ENCODE measurements around the gene PRMT3.
"Not testable (repeated sequence)": the region's sequence is repeated elsewhere in the genome, so short reads cannot be mapped to it uniquely, and the experiment has no call there.

The PRMT3 gene

DNA sequence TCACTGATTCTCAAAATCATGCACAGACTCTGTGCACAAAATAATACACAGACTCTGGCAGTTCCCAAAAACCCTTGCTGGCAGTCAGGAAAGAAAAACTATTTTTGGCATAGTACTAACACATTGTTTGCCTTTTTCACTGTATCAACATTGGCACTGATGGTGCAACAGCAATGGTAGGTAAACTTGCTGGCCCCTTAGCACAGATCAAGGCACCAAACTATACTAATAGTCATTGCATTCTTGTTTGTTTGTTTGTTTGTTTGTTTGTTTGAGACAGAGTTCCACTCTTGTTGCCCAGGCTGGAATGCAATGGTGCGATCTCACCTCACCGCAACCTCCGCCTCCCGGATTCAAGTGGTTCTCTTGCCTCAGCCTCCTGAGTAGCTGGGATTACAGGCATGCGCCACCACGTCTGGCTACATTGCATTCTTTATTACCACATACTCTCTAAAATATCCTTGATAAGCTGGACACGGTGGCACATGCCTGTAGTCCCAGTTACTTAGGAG, 130.9 kb downstream of the PRMT3 start:
- DNase-seq = no peak

DNA sequence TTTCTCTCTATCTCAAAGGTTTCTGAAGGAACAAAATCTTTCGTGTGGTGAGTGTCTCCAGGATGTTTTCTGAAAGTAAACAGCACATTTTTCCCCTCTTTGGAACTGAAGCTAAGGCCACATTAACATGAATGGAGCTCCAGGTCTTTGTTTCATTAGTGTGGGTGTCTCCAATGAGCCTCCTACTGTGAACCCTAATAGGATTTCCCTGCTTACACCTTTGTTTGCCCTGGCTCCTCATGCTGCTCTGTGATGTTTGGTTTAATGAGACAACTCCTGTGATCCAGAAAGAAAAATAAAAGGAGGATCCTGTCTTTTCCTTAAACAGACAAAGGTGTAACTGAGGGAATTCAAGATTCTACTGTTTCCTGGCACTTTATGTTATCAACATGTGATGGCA, 135.0 kb downstream of the PRMT3 start:
- DNase-seq = no peak

DNA sequence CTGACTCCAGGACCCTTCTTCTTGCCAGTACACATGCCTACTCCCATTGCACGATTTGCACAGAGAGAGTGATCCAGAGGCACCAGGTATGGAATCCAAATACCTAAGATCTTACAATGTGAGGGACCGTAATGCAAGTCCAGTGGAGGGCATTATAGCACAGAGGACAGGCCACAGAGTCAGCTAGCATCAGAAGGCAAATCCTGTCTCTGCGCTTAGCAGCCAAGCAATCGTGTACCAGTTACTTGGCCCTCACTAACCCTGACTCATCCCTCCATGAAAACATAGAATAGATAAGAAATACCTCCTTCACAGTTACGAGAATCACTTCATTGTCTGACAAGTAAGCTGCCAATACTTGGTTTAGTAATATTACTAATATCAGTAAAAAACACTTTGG, 142.2 kb downstream of the PRMT3 start:
- DNase-seq = no peak

DNA sequence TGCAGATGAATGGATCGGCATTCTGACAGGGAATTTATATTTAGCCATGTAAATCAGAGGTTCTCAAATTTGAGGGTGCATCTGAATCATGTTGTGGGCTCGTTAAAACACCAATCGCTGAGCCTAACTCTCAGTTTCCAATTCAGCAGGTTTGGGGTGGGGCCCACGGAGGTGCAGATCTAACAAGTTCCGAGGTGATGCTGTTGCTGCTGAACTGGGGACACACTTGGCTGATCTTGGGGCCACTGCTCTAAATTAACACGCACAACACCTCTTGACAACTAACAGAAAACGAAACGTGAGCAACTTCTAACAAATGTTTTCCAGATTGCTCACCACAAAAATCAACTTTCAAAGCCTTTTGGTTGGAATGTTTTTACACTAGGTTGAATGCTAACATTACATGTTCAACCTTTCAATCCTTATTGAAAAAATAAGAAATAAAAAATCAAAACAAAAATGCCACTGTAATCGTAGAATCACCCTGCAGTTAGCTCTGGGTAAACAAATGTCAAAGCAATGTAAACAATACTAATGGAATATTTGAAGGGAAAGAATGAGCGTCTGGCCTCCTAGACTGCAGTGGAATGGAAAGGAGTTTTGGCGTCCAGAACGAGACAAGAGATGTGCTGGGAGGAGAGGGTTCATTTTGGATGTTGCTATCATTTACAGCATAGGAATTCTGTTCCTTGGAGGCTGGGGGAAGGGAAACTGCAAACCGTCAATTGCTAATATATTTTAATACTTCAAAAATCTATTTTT, 143.6 kb downstream of the PRMT3 start:
- DNase-seq = no peak

DNA sequence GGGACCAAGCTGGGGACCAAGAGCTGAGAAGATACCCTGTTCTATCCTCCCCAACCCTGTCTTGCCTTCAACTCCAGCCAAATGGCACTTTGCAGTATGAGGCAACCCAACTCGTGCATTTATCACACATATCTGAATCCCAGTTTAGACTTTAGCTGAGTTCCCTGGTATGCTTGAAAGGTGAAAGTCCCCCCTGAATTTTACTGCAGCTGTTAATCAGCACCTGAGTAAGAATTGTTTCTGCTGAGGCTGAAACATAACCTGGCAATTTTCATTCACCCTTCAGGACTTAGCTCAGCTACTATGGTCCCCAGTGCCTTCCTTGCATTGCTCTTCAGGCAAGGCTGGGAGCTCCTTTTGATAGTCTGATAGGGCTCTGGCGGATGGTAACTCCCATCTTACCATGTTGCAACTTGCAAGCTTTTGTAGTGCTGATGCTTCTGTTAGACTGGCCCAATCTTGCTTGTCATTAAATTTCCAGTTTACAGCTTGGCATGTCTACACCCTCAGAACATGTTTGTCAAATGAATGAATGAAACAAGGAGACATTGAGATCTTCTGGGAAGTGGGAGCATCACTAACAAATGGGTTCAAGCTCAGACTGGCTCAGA, 147.9 kb downstream of the PRMT3 start:
- no peak for DNase-seq

DNA sequence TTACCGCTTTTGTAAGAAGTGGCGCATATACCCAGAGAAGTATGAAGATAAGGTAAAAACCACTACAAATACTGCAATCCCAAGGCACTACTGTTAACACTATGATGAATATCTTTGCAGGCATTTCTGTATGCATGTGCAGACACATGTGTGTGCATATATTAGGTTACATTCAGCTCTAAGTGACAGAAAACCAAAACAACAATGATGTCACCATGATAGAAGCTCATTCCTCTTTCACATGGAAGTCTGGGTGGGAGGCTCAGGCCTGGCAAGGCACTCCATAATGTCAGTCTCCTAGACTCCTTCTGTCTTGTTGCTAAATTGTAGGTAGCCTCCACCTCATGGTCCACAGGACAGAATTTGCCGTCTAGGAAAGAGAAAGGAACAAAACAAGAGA, 148.8 kb downstream of the PRMT3 start:
- no peak for DNase-seq

DNA sequence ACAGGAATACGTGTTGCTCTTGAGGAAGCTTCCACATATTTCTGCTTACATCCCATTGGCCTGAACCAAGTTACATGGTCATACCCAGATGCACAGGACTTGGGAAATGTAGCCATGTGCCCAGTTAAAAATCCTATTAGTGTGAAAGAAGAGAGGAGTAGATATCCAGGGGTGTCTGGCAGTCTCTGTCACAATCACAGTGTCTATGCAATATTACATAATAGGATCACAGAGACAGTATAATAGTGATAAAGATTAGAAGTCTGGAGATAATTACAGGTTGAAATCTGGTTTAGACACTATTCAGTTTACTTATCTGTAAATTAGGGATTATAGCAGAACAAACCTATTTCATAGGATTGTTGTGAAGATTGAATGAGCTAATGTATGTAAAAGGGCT, 149.3 kb downstream of the PRMT3 start:
- no peak for DNase-seq

DNA sequence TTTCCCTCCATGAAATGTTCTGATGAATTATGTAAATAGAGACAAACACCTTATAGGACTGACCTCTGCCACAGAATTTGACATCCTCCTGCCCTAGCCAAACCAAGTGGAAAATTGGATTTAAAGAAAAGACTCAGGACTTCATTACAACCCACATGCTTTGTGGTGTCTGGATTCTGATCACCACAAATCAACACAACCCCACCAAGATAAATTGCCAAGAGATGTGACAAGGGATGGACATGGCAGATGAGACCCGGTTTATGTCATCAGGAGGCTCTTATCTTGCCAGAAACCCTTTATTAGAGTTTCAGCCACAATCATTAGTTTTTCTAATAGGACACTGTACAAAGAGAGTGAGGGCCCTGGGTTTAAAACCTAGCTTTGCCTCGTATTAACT, 154.0 kb downstream of the PRMT3 start:
- no peak for DNase-seq

DNA sequence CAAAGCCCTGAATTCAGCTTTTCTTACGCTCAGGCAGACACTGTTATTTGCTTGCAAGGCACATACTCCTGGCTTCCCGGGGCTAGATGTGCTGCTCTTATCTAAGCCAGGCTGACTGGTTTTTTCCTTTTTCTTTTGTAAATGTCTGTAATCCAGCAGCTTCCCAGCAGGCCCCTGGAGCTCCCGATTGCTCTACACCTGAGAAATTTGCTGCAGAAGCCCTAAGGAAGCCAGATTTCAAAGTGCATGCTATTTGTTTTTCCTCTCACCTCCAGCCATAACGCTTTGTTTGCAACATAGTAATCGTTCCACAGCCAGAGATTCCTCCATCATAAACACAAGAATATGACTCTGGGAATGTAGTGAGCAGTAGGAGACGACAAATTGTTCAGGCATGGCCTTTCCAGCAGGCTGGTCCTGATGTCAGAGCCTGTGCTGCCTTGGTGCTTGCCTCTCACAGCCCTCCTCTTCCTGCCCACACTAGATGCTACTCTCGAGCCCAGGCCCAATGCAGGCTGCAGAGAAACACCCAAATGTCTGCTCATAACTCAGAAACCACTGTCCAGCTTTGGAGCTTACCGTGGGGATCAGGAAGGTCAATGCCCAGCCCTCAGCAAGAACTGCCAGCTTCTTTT, 157.2 kb downstream of the PRMT3 start:
- no peak for DNase-seq

DNA sequence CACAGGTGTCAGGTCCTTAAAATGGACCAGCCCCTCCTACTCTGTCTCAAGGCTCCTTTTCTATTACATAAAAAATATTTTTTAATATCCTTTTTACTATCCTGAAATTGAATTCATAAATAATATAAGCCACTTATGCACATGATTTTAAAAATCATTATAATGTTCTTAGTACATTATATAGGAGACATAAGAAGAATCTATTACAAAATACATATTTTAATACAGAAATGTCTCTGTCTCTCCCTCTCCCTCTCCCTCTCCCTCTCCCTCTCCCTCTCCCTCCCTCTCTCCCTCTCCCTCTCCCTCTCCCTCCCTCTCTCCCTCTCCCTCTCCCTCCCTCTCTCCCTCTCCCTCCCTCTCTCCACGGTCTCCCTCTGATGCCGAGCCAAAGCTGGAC, 159.9 kb downstream of the PRMT3 start:
- no peak for DNase-seq

DNA sequence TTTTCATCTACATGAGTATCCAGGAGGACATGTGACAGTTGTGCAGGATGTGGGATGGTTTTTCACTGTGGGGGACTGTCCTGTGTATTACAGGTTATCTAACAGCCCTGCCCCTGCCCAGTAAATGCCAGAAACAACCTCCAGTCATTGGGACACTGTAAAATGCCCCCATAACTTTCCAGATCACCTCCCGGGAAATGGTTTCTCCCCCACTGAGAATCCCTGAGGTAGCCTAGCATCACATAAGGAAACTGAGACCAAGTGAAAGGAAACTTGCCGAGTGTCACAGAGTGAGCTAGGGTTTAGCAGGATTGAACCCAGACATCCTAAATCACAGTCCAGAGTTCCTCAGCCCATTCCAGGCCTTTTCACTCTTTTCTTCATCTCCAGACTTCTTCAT, 163.6 kb downstream of the PRMT3 start:
- no peak for DNase-seq

DNA sequence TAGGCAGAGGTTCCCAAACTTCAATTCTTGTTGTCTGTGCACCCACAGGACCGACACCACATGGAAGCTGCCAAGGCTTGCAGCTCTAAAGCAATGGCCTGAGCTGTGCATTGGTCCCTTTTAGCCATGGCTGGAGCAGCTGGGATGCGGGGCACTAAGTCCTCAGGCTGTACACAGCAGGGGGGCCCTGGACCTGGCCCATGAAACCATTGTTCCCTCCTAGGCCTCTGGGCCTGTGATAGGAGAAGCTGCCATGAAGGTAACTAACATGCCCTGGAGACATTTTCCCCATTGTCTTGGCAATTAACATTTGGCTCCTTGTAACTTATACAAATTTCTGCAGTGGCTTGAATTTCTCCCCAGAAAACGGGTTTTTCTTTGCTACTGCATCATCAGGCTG, 168.3 kb downstream of the PRMT3 start:
- no peak for DNase-seq

DNA sequence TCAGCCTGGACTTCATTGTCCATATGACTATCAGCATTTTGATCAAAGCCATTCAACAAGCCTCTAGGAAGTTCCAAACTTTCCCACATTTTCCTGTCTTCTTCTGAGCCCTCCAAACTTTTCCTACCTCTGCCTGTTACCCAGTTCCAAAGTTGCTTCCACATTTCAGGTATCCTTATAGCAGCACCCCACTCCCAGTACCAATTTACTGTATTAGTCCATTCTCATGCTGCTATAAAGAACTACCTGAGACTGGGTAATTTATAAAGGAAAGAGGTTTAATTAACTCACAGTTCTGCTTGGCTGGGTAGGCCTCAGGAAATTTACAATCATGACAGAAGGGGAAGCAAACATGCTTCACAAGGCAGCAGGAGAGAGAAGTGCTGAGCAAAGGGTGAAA, 168.9 kb downstream of the PRMT3 start:
- DNase-seq = not testable (repeated sequence)

DNA sequence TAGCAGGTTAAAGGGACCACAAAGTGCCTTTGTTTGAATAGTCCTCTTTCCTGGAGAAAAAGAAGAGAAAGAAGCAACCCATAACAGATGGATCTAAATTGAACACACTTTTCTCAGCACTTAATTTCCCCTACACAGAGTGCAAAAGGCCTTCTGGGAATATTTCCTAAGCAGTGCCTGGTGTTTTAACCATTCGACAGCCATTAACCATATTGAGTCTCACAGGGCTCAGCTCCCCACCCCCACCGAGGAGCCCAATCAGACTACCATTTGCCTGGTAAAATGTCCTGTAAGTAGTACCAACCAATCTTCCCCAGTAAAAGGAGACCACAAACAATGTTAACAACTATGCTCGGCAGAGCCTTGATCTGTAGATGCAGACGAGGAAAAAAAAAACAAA, 171.2 kb downstream of the PRMT3 start:
- no peak for DNase-seq

All from 8988T (cell line).